Activated CD4-positive, alpha-beta T cell treated with anti-CD3 and anti-CD28 coated beads for 24 hours (primary cell): Measurements from ENCODE around the gene LY6G6C.

Experiments
- DNase-seq, 2 donors: peaks; one replicate each; pipeline ENCODE4 v3.0.0-alpha.2; 2020; ENCODE audit warnings: low read depth in 2 of 2

The LY6G6C gene

DNA sequence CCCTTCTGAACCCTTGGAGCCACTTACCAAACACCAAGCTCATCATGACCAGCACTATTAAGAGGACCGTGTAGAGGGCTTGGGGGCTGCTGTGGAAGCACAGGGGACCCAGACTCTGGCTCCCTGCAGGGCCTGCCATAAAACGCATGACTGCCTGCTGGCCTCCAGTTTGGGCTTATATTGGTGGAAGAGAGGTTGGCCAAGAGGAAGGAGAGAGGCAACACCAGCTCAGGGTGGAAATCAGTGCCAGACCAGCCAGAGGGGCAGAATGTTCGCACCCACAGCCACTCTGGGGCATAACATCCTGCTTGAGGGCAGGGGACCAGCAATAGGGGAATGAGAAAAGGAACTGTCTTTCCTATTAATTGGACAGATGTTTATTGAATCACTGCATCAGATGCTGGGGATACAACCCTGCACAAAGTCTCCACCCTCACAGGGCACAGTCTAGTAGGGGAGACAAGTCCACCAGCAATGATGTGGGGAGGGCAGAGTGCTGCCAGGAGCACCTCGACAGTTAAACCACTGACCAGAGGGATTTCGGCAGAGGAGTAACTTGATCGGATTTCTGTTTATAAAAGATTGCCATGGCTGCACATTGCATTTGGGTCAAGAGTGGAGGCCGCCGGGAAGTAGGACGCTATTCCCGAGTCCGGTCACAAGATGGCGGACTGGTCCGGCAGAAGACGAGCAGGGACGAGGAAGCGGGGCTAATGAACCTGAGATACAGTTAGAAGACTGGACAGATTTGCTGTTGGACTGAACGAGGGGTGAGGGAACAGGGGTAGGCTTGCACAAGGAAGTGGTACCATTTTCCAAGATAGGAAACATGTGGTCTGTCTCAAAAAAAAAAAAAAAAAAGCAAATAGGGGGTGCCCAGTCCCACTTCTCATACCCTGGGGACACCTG lies 41.1 kb downstream of the LY6G6C start, which contains the start of gene LY6G5C:
LY6G5C (minus strand) TSS at position 842 of the 909 bp plus-strand sequence; CDS start at position 148, 694 bp downstream.
- peak; percentile 44 to 52 for DNase-seq

GRCh38 chr6:31677955-31678354 lies 43.6 kb downstream of the LY6G6C start:
- no peak for DNase-seq

- no peak for DNase-seq
These were observed 44.6 kb downstream of the LY6G6C start for GRCh38 chr6:31676904-31677303.

DNA sequence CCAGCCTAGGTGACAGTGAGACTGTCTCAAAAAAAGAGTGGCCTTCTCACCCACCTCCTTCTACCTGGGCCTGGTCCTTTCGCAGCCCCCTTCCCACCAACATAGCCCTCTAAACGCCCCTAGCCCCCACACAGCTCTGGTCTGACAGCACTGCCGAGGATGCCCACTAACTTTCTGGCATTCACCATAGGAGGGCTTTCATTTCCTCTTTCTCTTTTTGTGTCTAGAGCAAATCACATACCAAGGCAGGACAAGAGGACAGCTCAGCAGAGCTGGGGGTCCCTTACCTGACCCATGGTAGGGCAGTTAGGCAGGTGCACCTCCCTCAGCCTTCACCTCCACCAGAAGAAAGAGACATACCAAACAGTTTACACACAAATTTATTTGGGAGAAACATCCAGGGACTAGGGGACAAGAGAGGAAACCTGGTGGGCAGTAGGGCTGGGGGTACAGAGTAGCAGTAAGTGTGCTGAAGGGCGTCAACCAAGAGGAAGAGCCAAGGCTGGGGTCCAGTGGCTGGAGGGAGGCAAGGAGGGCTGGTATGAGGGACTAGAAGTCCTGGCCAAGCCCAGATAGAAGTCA lies 45.1 kb downstream of the LY6G6C start:
- DNase-seq, result no peak

- DNase-seq, result no peak
These were observed 51.9 kb downstream of the LY6G6C start, which contains the start of gene LY6G5B for GRCh38 chr6:31669676-31670075. TSS of gene LY6G5B (plus strand) at chr6:31669976. CDS start at chr6:31670951, 975 bp downstream.
